ENCODE measurements around the gene DIP2B.

The DIP2B gene

GRCh38 chr12:50686406-50686805 is 181.6 kb downstream of the DIP2B start:
- TF ChIP-seq CTCF (IDR thresholded peaks at IDR 0.05), result no peak
- H3K4me1 ChIP-seq, result no peaks in the 10 kb centered on the region
- H3K9ac ChIP-seq, result no peak overlapping the region
- H3K4me2 ChIP-seq (ENCODE audit: low read length), result no peak overlapping the region
- no peak overlapping the region for H2AFZ ChIP-seq
- no peaks in the 10 kb centered on the region for H3K79me2 ChIP-seq
- no peaks in the 10 kb centered on the region for H3K27me3 ChIP-seq (ENCODE audit: control insufficient read depth, insufficient read depth, low read length)
- no peak overlapping the region for H3K4me3 ChIP-seq (ENCODE audit: low read depth, low read length)
- no peaks in the 10 kb centered on the region for H3K9me3 ChIP-seq (ENCODE audit: control insufficient read depth, low read length)
- H3K36me3 ChIP-seq (ENCODE audit: control insufficient read depth, insufficient read depth, low read length), result no peaks in the 10 kb centered on the region
- H3K27ac ChIP-seq, result no peak overlapping the region

GRCh38 chr12:50686976-50687375 is 182.2 kb downstream of the DIP2B start:
- H3K9me3 ChIP-seq (ENCODE audit: control insufficient read depth, low read length), result no peaks in the 10 kb centered on the region
- no peak overlapping the region for H2AFZ ChIP-seq
- no peak overlapping the region for H3K4me3 ChIP-seq (ENCODE audit: low read depth, low read length)
- H3K36me3 ChIP-seq (ENCODE audit: control insufficient read depth, insufficient read depth, low read length), result no peaks in the 10 kb centered on the region
- no peak overlapping the region for H3K4me2 ChIP-seq (ENCODE audit: low read length)
- TF ChIP-seq CTCF (IDR thresholded peaks at IDR 0.05), result no peak
- H3K4me1 ChIP-seq, result no peaks in the 10 kb centered on the region
- no peaks in the 10 kb centered on the region for H3K79me2 ChIP-seq
- H3K9ac ChIP-seq, result no peak overlapping the region
- H3K27ac ChIP-seq, result no peak overlapping the region
- H3K27me3 ChIP-seq (ENCODE audit: control insufficient read depth, insufficient read depth, low read length), result no peaks in the 10 kb centered on the region

- TF ChIP-seq CTCF (IDR thresholded peaks at IDR 0.05), result no peak
- Histone ChIP-seq H3K4me1 (no peaks in the 10 kb centered on the region), H3K9me3 (ENCODE audit: control insufficient read depth, low read length) (no peaks in the 10 kb centered on the region), H3K9ac (no peak overlapping the region), H3K4me2 (ENCODE audit: low read length) (no peak overlapping the region), H3K27ac (no peak overlapping the region), H2AFZ (no peak overlapping the region), H3K27me3 (ENCODE audit: control insufficient read depth, insufficient read depth, low read length) (no peaks in the 10 kb centered on the region), H3K79me2 (no peaks in the 10 kb centered on the region), H3K4me3 (ENCODE audit: low read depth, low read length) (no peak overlapping the region), H3K36me3 (ENCODE audit: control insufficient read depth, insufficient read depth, low read length) (no peaks in the 10 kb centered on the region)
Observed at GRCh38 chr12:50689437-50689836, 184.7 kb downstream of the DIP2B start.

- Histone ChIP-seq H3K36me3 (ENCODE audit: control insufficient read depth, insufficient read depth, low read length) (no peaks in the 10 kb centered on the region), H2AFZ (no peak overlapping the region), H3K9me3 (ENCODE audit: control insufficient read depth, low read length) (no peaks in the 10 kb centered on the region), H3K79me2 (no peaks in the 10 kb centered on the region), H3K4me3 (ENCODE audit: low read depth, low read length) (no peak overlapping the region), H3K4me2 (ENCODE audit: low read length) (no peak overlapping the region), H3K4me1 (no peaks in the 10 kb centered on the region), H3K27me3 (ENCODE audit: control insufficient read depth, insufficient read depth, low read length) (no peaks in the 10 kb centered on the region), H3K9ac (no peak overlapping the region), H3K27ac (no peak overlapping the region)
- no peak for TF ChIP-seq CTCF (IDR thresholded peaks at IDR 0.05)
Observed at GRCh38 chr12:50690925-50691324, 186.1 kb downstream of the DIP2B start.

GRCh38 chr12:50695961-50696360 is 191.2 kb downstream of the DIP2B start:
- Histone ChIP-seq H3K4me1 (no peaks in the 10 kb centered on the region), H3K9ac (no peak overlapping the region), H3K4me2 (ENCODE audit: low read length) (no peak overlapping the region), H3K9me3 (ENCODE audit: control insufficient read depth, low read length) (no peaks in the 10 kb centered on the region), H2AFZ (no peak overlapping the region), H3K27ac (no peak overlapping the region), H3K27me3 (ENCODE audit: control insufficient read depth, insufficient read depth, low read length) (no peaks in the 10 kb centered on the region), H3K36me3 (ENCODE audit: control insufficient read depth, insufficient read depth, low read length) (no peaks in the 10 kb centered on the region), H3K79me2 (no peaks in the 10 kb centered on the region), H3K4me3 (ENCODE audit: low read depth, low read length) (no peak overlapping the region)
- no peak for TF ChIP-seq CTCF (IDR thresholded peaks at IDR 0.05)

All from parathyroid adenoma (tissue), 2 donors.